Left renal pelvis (tissue), 4 donors: Measurements from ENCODE around the gene CYSTM1. TPM values are rescaled to one million over a fixed set of nuclear protein-coding genes. Genes with fewer than 3 reads are reported as not detected.
"Not testable (repeated sequence)": the region's sequence is repeated elsewhere in the genome, so short reads cannot be mapped to it uniquely, and the experiment has no call there.

Experiments used
- DNase-seq, 4 donors: peaks; one replicate each; pipeline ENCODE4 v3.0.0-alpha.2; 2013; ENCODE audit warnings: low read depth in 4 of 4, low spot score in 3 of 4
- polyA plus RNA-seq, 4 donors: library from polyadenylated mRNA; unstranded; fragments of 120-200 nt; gene quantifications; one replicate each; pipeline ENCODE4 v1.2.1, GENCODE V29; 2013; ENCODE audit not compliant: insufficient read length in 4 of 4

CYSTM1 gene
- polyA plus RNA-seq, 4 donors, result 20.3 to 67.4 (median 65.4) TPM

- DNase-seq, result no peak
Measured at GRCh38 chr5:140174014-140174413, 974 bp upstream of the CYSTM1 start.

- peak; percentile 46 to 57 (median 50) for DNase-seq
Measured at GRCh38 chr5:140175367-140176030, 511 bp downstream of the CYSTM1 start.

DNA sequence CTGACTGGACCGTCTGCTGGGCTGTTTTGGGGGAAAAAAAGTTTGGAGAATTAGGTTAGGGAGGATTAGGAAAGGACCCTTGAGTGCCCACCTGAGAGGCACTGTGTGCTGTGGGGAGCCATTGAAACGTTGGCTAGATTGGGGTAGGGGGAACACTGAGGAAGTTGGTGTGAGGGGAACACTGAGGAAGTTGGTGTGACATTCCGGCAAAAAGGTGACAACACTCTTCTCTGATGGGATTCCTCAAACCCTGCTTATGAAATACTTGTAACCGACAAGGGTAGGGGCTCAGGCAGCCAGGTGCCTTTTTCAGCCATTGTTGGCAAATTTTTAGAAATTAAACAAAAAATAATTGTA is 1.0 kb downstream of the CYSTM1 start:
- no peak for DNase-seq

- no peak for DNase-seq
Measured at GRCh38 chr5:140178086-140178410, 3.1 kb downstream of the CYSTM1 start.

- DNase-seq, result no peak
Measured at GRCh38 chr5:140178482-140179116, 3.6 kb downstream of the CYSTM1 start.

DNA sequence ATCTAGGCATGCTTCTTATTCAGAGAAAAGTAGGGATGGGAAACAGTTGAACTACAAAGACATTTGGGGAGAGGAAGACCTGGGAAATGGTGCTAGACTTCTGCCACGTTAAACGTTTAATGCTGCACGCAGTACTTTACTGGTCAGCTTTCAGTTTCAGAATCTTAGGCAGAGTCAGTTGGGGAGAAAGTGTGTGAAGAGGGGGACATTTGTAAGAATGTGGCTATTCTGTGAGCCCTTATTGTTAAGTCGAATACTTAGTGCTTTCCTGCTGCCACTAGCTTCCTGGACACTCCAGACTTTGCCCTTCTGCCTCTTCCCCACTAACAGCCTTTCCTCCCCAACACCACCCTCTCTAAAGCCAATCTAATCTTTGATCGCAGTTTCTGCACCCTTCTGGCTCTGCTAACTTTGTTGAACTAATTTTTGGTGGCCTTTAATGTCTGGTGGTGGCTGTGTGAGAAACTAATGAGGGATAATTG is 6.1 kb downstream of the CYSTM1 start:
- no peak for DNase-seq

DNA sequence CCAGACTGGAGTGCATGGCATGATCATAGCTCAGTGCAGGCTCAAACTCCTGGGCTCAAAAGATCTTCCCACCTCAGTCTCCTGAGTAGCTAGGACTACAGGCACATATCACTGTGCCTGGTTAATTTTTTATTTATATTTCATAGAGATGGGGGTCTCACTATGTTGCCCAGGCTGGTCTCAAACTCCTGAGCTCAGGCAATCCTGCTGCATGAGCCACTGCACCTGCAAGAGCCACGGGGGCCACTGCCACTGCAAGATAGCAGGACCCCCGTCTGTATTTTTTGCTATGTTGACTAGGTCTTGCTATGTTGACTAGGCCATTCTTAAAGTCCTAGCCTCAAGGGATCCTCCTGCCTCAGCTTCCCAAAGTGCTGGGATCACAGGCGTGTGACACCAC is 6.5 kb downstream of the CYSTM1 start:
- no peak for DNase-seq

DNA sequence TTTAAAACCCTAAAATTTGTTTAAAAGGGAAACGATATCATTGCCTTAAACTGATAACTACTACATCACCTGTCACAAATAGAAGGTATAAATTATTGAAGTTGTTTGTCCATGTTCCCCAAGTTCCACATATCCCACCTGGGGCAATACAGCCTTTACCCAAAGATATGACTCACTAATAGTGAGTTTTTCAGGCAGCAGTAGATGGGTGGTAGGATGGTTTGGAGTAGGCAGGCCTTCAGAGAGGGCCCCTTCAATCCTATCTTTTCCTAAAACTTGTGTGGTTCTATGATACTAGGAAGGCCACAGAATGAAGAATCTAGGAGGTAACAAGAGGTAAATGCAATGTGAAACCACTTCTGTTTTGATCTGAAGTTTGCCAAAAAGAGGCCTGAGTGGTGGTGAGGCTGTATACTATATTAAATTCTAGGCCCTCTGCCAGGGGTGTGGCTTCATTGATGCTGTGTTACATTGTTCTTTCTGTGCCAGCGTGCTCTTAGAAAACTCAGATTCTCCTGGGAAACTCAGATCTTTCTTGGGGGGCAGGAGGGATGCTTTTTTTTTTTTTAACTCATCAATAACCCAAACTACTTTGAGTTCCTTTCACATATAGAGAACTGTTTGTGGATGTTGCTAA is 7.2 kb downstream of the CYSTM1 start:
- no peak for DNase-seq

GRCh38 chr5:140182803-140183367 is 7.9 kb downstream of the CYSTM1 start:
- DNase-seq, result no peak

- no peak for DNase-seq
Measured at GRCh38 chr5:140185409-140185808, 10.4 kb downstream of the CYSTM1 start.

DNA sequence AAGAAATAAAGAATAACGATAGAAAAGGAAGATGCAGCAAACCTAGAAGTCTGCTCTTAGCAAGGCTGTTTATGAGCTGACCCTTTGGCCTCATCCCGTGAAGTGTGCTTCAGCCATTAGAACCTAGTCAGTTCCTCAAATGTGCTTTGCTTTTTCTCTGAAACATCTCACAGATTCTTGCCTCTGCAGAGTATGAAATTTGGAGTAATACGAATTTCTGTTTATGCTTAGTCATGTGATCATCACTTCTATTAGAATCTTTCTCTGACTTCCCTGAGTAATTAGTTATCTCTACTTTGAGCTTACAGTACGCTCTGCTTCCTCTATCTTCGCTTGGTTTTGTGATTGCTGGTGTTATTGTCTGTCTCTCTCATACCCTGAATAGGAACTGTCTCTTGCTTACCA is 11.3 kb downstream of the CYSTM1 start:
- no peak for DNase-seq

GRCh38 chr5:140189253-140189652 is 14.3 kb downstream of the CYSTM1 start:
- DNase-seq, result no peak

- DNase-seq, result no peak
Measured at GRCh38 chr5:140189977-140190871, 15.2 kb downstream of the CYSTM1 start.

- DNase-seq, result no peak
Measured at GRCh38 chr5:140190872-140191218, 15.9 kb downstream of the CYSTM1 start.

- no peak for DNase-seq
Measured at GRCh38 chr5:140192715-140193430, 17.9 kb downstream of the CYSTM1 start.

DNA sequence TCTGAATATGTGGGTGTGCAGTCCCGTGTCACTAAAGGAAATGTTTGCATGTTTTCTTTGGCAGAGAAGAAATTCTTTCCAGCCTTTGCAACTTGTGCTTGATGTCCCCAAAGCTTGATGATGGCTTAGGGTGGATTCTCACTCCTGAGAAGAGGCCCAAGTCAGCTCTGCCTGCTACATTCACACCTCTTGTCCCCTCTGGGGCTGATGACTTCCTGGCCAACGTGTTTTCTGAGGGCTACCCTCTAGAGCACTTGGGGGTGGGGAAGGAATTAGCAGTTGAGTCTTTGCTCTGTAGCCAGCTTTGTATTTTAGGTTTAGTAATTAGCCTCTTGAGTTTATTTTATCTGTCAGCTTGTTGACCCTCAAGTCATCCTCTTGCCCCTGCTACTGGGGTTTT is 19.7 kb downstream of the CYSTM1 start:
- no peak for DNase-seq

DNA sequence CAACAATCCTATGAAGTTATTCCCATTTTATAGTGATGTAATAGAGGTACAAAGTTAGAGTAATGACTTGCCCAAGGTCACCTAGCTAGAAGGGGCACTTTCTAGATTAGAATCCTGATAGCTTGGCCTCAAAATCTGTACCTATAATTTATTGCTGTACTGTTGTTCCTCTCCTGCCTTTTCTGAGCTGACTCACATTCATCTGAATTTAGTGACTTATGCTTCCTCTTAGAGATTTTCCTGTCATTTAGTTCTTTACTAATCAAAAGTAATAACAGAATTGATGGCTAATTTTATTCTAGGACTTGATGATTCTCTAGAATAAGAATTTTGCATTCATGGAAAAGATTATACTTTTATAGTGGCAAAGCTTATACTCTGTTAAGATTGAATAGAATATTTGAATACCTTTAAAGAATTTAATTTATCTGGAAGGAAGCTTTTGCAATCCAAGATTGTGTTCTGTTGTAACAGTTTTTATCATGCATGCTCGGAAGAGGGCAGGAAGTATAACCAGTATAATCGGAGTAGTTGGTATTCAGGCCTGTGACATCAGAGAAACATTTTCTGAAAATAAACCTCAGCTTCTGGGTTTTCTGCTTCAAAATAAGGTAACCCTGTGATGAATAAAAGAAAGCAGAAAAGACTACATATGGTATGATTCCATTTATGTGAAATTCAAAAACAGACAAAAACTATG is 21.3 kb downstream of the CYSTM1 start:
- no peak for DNase-seq

- no peak for DNase-seq
Measured at GRCh38 chr5:140197023-140197422, 22.0 kb downstream of the CYSTM1 start.

DNA sequence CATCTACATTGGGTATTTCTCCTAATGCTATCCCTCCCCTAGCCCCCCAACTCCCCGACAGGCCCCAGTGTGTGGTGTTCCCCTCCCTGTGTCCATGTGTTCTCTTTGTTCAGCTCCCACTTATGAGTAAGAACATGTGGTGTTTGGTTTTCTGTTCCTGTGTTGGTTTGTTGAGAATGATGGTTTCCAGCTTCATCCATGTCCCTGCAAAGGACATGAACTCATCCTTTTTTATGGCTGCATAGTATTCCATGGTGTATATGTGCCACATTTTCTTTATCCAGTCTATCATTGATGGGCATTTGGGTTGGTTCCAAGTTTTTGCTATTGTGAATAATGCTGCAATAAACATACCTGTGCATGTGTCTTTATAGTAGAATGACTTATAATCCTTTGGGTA is 23.9 kb downstream of the CYSTM1 start:
- not testable (repeated sequence) for DNase-seq

DNA sequence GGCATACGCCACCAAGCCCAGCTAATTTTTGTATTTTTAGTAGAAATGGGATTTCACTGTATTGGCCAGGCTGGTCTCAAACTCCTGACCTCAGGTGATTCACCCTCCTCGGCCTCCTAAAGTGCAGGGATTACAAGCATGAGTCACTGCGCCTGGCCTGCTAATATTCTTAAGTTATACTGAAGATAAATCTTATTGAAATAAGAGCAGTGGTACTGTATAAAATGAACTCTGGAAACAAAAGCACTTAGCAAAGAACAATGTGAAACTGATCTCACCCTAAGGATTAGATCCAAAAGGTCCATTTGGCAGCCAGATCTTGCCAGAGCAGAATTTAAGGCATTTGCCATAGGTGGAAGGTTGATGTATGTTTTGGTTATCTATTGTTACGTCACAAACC is 27.1 kb downstream of the CYSTM1 start:
- DNase-seq, result no peak
